Gastrocnemius medialis (tissue), 4 donors: ENCODE measurements around the gene PRIM1. TPM values are rescaled to one million over a fixed set of nuclear protein-coding genes. Genes with fewer than 3 reads are reported as not detected.
A peak's percentile ranks its signal among the peaks of the same experiment; 100 is the strongest.

Experiments
- ATAC-seq, 2 donors: fragments of 150-250 bp; one replicate each; pipeline ENCODE4 v1.9.1; 2016
- DNase-seq, 2 donors: peaks; one replicate each; pipeline ENCODE4 v3.0.0-alpha.2; 2019
- H3K27ac ChIP-seq, 4 donors: fragments of 200-600 bp; sonication (generic); 1 replicate in 1 of 4; 2 replicates in 3 of 4; pipeline ENCODE4 v1.5.1; 2016 to 2018; ENCODE audit warnings: mild to moderate bottlenecking in 2 of 4, moderate library complexity in 1 of 4
- H3K27me3 ChIP-seq, 3 donors: fragments of 200-600 bp; sonication (generic) in 2 of 3; 1 replicate in 1 of 3; 2 replicates in 2 of 3; pipeline versions ENCODE4 v1.5.1 to v1.6.0; 2016 to 2019; ENCODE audit warnings: mild to moderate bottlenecking in 1 of 3, moderate library complexity in 1 of 3
- H3K36me3 ChIP-seq, 2 donors: fragments of 200-600 bp; sonication (generic) in 1 of 2; one replicate each; pipeline ENCODE4 v1.5.1; 2017 to 2018
- H3K4me1 ChIP-seq, 2 donors: fragments of 200-600 bp; sonication (generic) in 1 of 2; one replicate each; pipeline ENCODE4 v1.5.1; 2016 to 2017; ENCODE audit warnings: mild to moderate bottlenecking in 2 of 2
- H3K4me3 ChIP-seq, 4 donors: fragments of 200-600 bp; sonication (generic) in 3 of 4; 1 replicate in 1 of 4; 2 replicates in 3 of 4; pipeline ENCODE4 v1.5.1; 2016 to 2019; ENCODE audit warnings: mild to moderate bottlenecking in 2 of 4
- H3K9me3 ChIP-seq, 3 donors: fragments of 200-600 bp; sonication (generic) in 2 of 3; 1 replicate in 1 of 3; 2 replicates in 2 of 3; pipeline ENCODE4 v1.5.1; 2016 to 2019
- CTCF ChIP-seq, 5 experiments: fragments of 450-650 bp in 3 of 5; fragments of 200-600 bp in 2 of 5; sonication (generic) in 2 of 5; IDR thresholded peaks in 4 of 5; conservative IDR thresholded peaks in 1 of 5; 1 replicate in 4 of 5; 2 replicates in 1 of 5; pipeline ENCODE4 v1.5.1; 2016 to 2019; ENCODE audit warnings: antibody characterized with exemption in 5 of 5, mild to moderate bottlenecking in 3 of 5, moderate library complexity in 3 of 5
- POLR2A ChIP-seq, 2 donors: fragments of 450-650 bp; IDR thresholded peaks; one replicate each; pipeline ENCODE4 v1.6.1; 2017; ENCODE audit warnings: antibody characterized with exemption in 2 of 2, mild to moderate bottlenecking in 2 of 2, moderate library complexity in 2 of 2
- in situ Hi-C, 4 donors: fragments of 200-750 bp; cut with MboI; loops; one replicate each; pipeline versions ENCODE4 v1.15.0 to v1.8.0; 2017; ENCODE audit warnings: low sequenced_read_pairs in 4 of 4
- intact Hi-C: fragments of 100-400 bp; cut with DNase I; formaldehyde crosslinking; loops from one replicate; pipeline ENCODE4 v1.15.1; 2023; ENCODE audit warnings: low total_unique reads
- total RNA-seq, 4 donors: library from RNA; depleted of rRNA; stranded (reverse); fragments of >200 nt; gene quantifications; one replicate each; pipeline versions ENCODE4 v1.1.0 to v1.2.3, GENCODE V29; 2016

Gene PRIM1
- total RNA-seq, 4 donors from 2014 or later, result 3.2 to 5.9 (median 3.7) TPM

- intact Hi-C loops (no loop called here), in situ Hi-C loops (no loop called here)
- Histone ChIP-seq H3K4me3 (no peak overlapping the region), H3K9me3 (no peaks in the 10 kb centered on the region), H3K36me3 (peaks cover 3 to 73% of the 10 kb centered on the region in 2 donors), H3K27me3 (no peaks in the 10 kb centered on the region), H3K27ac (peak overlapping the region; percentile 80 to 97 (median 95)), H3K4me1 (peaks cover 88 to 91% of the 10 kb centered on the region in 2 donors)
- ATAC-seq, result no peak
- TF ChIP-seq CTCF (IDR thresholded peaks at IDR 0.05 in 4 of 5, conservative IDR thresholded peaks at IDR 0.05 in 1 of 5), result no peak
- no peak for TF ChIP-seq POLR2A (IDR thresholded peaks at IDR 0.05)
- no peak for DNase-seq
Observed at GRCh38 chr12:56716933-56717880, 34.9 kb downstream of the PRIM1 start.

GRCh38 chr12:56716458-56716857 lies 35.7 kb downstream of the PRIM1 start:
- no peak for ATAC-seq
- in situ Hi-C loops, result no loop called here
- no peak for DNase-seq

GRCh38 chr12:56715798-56716197 lies 36.3 kb downstream of the PRIM1 start:
- intact Hi-C loops, result no loop called here
- Histone ChIP-seq H3K4me1 (peaks cover 76 to 86% of the 10 kb centered on the region in 2 donors), H3K9me3 (no peaks in the 10 kb centered on the region), H3K36me3 (peaks cover 4 to 71% of the 10 kb centered on the region in 2 donors), H3K4me3 (no peak overlapping the region), H3K27ac (peak overlapping the region; percentile 80 to 97 (median 95)), H3K27me3 (no peaks in the 10 kb centered on the region)
- ATAC-seq, result no peak
- TF ChIP-seq CTCF (IDR thresholded peaks at IDR 0.05 in 4 of 5, conservative IDR thresholded peaks at IDR 0.05 in 1 of 5), result no peak
- in situ Hi-C loops, result no loop called here
- DNase-seq, result no peak

More at GRCh38 chr12:56716458-56716857, 35.7 kb downstream of the PRIM1 start:
- no peaks in the 10 kb centered on the region for H3K9me3 ChIP-seq
- intact Hi-C loops, result no loop called here
- peaks cover 81 to 86% of the 10 kb centered on the region in 2 donors for H3K4me1 ChIP-seq
- peaks cover 4 to 74% of the 10 kb centered on the region in 2 donors for H3K36me3 ChIP-seq
- H3K27ac ChIP-seq, result peak overlapping the region; percentile 80 to 97 (median 95)
- H3K4me3 ChIP-seq, result no peak overlapping the region
- no peak for TF ChIP-seq CTCF (IDR thresholded peaks at IDR 0.05 in 4 of 5, conservative IDR thresholded peaks at IDR 0.05 in 1 of 5)
- no peak for TF ChIP-seq POLR2A (IDR thresholded peaks at IDR 0.05)
- H3K27me3 ChIP-seq, result no peaks in the 10 kb centered on the region

GRCh38 chr12:56714431-56714929 lies 37.6 kb downstream of the PRIM1 start:
- no peak overlapping the region for H3K4me3 ChIP-seq
- in situ Hi-C loops, result no loop called here
- TF ChIP-seq POLR2A (IDR thresholded peaks at IDR 0.05), result no peak
- TF ChIP-seq CTCF (IDR thresholded peaks at IDR 0.05 in 4 of 5, conservative IDR thresholded peaks at IDR 0.05 in 1 of 5), result no peak
- no peaks in the 10 kb centered on the region for H3K27me3 ChIP-seq
- intact Hi-C loops, result no loop called here
- peaks cover 4 to 59% of the 10 kb centered on the region in 2 donors for H3K36me3 ChIP-seq
- peak overlapping the region; percentile 80 to 97 (median 95) for H3K27ac ChIP-seq
- H3K9me3 ChIP-seq, result no peaks in the 10 kb centered on the region
- ATAC-seq (no peak), DNase-seq (no peak)
- peaks cover 63 to 72% of the 10 kb centered on the region in 2 donors for H3K4me1 ChIP-seq
